HL-60/S4 treated with phorbol 12-myristate 13-acetate at 8.2 ng/mL for 4 days and 3 days (cell line): ENCODE data around the gene SBF2.

Experiments used
- in situ Hi-C: fragments of 300-500 bp; cut with MboI; formaldehyde crosslinking; loops from 2 replicates; pipeline ENCODE4 v1.15.0; 2022; ENCODE audit warnings: low sequenced_read_pairs

SBF2 gene

DNA sequence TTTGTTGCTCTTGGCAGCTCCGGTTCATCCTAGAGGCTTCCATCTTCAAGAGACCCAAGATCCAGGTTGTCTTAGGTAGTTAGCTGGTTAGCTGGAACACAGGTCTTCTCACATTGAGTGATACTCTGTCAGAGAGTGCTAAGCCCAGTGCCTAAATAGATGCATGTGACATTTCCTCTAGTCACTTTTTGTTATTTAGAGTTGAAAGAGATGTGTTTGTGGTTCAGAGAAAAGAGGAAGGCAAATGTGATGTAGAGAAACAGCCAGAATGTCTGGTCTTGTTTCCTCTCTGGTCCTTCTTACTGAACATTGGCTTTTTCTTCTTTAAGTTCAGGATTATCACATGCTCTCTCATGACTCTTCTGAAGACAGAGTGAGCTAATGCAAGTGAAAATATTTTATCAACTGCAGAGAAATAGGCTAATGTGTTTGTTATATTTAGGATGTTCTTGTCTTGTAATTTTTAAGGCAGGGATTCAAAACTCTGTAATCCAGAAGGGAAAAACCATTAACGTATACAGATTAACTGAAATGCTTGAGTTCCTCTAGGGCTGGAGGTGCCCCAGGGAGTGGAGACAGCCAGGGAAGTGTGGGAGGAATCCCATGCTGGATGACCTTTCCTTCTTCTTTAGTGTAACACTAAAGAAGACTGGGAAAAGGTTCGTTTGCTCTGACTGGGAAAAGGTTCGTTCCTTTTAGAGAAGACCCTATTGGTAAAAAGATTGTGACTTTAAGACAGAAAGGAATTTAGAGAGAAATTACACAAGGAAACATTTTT is 554.7 kb downstream of the SBF2 start:
- in situ Hi-C loops = no loop called here

DNA sequence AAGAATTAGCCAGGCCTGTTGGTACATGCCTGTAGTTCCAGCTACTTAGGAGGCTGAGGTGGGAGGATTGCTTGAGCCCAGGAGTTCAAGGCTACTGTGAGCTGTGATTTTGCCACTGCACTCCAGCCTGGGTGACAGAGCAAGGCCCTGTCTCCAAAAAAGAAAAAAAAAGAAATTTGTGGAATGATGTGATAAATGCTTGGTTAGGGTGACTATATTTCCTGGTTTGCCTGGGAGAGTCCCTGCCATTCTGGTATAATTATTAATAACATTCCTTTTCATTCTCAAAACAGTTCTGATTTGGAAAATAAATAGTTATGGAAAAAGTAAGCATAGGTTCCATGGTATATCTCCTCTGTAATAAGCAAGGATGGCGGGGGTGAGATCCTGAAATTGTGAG is 555.3 kb downstream of the SBF2 start:
- in situ Hi-C loops = no loop called here

DNA sequence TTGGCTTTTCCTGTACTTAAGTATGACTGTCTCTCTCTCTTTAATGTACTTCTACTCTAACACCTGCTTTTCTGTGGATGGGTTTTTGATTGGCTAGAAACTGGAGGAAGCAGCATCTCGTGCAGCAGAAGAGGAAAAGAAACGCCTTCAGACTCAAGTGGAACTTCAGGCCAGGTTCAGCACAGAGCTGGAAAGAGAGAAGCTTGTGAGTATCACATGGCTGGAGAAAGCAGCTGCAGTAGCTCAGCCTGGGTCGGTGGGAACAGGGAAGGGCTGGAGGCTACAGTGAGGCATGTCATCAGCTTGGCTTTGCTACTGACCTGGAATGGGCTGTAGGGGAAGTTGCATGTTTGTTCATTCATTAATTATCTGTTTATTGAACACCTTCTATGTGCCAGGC is 555.9 kb downstream of the SBF2 start:
- in situ Hi-C loops = no loop called here

DNA sequence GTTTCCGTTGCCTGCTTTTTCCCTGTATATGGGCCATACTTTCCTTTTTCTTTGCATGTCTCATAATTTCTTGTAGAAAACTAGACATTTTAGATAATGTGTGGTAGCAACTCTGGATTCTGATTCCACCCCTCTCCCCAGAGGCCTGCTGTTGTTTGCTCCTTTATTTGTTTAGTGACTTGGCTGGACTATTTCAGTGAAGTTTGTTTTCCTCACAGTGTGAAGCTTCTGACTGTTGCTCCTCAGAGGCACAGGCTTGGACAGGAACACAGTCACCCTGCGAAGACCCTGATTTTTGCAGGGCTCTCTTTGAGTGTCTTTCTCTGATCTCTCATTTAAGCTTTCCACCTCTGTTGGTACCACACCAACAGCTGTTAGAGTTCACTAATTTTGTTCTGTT is 557.7 kb downstream of the SBF2 start:
- in situ Hi-C loops = no loop called here

DNA sequence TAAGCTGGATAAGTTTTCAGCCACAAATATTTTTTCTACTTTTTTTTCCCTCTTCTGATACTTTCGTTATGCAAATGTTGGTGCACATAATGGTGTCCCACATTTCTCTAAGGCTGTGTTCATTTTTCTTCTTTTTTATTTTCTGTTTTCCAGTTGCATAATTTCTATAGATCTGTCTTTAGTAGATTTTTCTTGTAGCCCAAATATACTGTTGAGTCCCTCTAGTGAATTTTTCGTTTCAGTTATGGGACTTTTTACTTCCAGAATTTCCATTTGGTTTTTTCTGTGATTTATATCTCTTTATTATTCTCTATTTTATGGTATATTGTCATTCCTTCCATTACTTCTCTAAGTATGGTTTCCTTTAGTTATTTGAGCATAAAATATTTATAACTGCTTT is 558.1 kb downstream of the SBF2 start:
- in situ Hi-C loops = no loop called here

DNA sequence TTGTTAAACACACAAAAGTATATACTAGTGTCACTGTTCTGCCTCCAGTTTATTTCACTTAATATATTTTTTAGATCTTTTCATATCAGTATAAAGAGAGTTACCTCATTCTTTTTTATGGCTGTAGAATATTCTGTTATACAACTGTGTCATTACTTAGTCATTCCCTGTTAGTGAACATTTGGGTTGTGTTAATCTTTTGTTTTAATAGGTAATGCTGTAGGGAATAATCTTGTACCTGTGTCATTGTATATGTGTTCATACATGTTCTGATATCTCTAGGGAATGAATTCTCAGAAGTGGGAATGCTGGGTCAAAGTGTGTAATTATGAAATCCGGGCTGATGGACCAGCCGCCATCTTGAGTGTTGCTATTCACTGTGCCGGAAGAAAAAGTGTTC is 558.8 kb downstream of the SBF2 start:
- in situ Hi-C loops = no loop called here

DNA sequence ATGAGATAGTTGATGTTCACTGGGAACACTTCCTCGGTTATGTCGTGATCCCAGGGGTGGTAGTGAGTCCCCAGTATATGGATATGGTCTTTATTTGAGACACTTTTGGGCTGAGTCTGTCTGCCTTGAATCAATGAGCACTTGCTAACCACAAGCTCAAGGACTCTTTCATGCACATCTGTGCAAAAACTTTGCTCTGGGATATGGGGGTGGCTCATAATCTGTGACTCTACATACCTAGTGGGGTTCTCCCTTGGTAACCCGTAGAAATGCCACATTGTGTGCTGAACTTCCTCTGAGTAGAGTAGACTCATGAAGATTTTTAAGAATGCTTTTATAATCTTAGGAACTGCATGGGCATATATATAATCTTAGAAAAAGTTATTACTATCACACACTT is 560.8 kb downstream of the SBF2 start:
- in situ Hi-C loops = no loop called here

DNA sequence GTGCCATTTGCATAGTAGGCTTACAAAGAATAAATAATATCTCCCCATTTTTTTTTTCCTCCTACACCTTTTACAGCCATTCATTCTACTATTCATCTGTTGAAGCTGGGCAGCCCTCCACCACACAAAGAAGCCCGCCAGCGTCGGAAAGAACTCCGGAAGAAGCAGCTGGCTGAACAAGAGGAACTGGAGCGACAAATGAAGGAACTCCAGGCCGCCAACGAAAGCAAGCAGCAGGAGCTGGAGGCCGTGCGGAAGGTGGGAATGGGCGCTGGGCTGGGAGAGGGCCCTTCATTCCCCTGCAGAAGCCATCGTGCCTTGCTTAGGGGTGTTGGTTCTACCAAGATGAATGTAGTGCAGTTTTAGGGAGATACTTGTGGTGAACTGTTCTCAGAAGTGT is 561.6 kb downstream of the SBF2 start:
- in situ Hi-C loops = no loop called here

DNA sequence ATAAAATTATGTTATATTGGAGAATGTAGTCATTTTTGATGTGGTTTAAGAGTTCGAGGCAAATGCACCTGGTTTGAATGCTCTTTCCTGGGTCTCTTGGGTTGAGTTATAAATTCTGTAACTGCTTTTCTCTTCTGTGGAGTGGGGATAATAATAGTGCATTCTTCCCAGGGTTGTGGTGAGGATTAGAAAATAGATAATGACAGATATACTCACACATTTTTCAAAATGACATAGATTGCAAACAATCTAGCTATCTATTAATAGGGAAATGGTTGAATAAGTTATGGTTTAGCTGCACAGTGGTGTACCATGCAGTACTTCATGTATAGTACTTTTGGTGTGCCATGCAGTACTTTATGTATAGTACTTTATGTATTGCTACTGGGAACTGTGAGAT is 562.8 kb downstream of the SBF2 start:
- in situ Hi-C loops = no loop called here
